Effector CD4-positive, alpha-beta T cell (primary cell): ENCODE results near the gene GNAI2.
"Not testable (repeated sequence)": the region's sequence is repeated elsewhere in the genome, so short reads cannot be mapped to it uniquely, and the experiment has no call there.

ENCODE experiments used
- DNase-seq: peaks from one replicate; pipeline ENCODE4 v3.0.0-alpha.2; 2020

The GNAI2 gene

DNA sequence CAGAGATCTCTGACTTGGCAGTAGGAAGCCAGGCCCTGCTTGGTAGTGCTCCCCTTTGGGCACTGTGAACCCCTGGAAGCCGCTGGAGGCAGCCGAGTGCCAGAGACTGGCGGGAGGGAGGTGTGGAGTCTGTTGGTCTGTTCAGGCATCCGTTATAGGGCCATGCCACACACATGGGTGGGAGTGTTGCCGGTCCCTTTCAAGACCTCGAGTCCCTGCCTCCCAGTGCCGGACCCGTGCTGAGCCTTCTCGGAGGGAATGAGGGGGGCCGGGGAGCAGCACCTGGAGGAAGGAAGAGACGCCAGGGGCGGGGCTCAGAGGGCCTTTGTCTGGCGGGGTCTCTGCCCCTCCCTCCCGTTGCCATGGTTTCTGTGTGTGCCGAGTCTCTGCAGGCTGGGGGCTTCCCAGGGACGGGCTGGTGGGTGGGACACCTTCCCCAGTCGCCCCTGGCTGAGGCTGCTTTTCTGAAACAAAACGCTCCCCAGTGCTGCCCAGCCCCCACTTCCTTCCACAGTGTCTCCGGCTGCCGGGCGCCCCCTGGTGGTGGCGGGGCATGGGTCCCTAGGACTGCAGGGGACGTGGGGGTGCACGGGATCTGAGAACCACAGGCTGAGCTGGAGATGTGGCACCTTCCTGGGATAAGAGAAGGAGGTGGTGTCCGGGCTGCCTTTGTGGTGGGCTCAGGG lies 10.0 kb downstream of the GNAI2 start:
- DNase-seq = peak; percentile 98

DNA sequence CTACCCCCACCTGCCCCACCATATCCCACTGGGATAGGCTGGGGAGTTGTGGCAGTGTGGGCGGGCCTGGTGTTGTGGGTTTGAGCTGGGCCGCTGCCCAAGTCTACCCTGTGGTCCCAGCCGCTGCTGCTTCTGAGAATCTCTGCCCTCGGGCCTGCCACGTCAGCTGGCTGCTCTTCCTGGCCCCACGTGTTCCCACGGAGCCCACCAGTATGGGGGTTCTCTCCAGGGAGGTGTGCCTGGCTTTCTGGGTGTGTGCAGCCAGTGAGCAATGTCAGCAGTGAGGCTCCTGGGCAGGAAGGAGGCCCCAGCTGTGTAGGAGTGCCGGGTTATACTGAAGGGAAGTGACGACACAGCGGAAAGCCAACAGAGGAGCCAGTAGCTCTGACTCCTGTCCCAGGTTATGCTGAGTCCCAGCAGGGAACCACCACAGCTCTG lies 10.5 kb downstream of the GNAI2 start:
- DNase-seq = peak; percentile 75

DNA sequence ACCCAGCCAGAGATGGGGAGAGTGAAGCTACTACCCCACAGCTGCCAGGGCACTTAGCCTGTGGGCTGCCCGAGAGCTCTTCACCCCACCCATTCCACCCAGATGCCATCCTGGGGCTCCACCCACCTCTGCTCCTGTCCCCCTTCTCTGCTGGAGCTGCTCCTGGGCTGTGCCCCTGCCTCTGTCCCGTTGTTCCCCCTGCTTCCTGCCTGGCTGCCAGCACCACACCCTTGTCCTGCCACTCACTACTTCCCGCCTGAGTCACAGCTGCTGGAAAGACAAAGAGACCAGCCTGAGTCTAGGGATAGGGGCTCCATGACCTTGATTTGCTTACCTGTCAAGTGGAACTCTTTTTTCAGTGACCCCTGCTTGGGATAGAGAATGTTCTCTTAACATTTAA lies 12.4 kb downstream of the GNAI2 start:
- no peak for DNase-seq

DNA sequence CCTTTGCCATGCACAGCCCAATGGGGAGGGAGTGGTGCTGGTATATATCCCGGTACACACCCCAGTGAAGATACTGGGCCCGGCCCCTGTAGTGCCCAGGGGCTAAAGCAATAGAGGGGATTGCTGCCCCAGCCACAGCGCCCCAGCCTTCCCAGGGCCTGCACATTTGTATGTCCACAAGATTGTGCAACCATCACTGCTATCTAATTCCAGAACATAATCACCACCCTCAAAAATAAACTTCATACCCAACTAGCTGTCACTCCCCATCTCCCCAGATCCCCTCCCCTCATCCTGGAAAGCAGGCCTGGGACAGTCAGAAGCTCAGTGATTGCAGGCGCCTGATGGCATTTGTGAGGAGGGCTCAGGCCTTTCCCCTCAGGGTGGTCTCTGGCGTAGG lies 13.5 kb downstream of the GNAI2 start:
- no peak for DNase-seq

DNA sequence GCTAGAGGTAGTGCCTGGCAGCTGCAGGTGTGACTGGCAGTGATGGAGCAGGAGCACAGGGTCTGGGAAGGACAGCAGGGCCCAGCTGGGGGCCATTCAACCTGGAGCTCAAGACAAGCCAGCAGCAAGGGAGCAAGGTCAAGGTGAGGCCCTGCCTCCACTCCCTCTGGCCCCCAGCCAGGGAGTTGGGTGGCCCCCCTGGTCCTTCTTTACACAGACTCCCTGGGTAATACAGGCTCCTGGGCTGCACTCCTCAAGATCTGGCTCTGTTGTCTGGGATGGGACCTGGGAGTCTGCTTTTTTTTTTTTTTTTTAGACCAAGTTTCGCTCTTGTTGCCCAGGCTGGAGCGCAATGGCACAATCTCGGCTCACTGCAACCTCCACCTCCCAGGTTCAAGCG lies 14.5 kb downstream of the GNAI2 start:
- DNase-seq = no peak

DNA sequence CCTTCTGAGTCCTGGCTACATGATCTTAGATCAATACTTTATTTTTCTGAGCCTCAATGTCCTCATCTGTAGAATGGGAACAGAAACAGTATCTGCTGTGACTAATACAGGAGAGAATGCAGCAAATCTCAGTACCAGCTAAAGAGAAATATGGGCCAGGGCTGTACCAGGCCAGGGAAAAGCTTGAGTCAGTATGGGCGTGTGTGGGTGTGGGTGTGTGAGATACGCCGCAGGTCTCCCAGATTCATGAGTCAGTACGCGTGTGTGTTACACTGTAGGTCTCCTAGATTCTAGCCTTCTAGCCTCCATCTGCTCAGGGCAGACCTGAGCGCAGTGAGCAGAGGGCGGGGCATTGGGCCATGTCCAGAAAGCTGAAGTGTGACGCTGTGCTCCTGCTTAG lies 15.2 kb downstream of the GNAI2 start:
- DNase-seq = no peak

DNA sequence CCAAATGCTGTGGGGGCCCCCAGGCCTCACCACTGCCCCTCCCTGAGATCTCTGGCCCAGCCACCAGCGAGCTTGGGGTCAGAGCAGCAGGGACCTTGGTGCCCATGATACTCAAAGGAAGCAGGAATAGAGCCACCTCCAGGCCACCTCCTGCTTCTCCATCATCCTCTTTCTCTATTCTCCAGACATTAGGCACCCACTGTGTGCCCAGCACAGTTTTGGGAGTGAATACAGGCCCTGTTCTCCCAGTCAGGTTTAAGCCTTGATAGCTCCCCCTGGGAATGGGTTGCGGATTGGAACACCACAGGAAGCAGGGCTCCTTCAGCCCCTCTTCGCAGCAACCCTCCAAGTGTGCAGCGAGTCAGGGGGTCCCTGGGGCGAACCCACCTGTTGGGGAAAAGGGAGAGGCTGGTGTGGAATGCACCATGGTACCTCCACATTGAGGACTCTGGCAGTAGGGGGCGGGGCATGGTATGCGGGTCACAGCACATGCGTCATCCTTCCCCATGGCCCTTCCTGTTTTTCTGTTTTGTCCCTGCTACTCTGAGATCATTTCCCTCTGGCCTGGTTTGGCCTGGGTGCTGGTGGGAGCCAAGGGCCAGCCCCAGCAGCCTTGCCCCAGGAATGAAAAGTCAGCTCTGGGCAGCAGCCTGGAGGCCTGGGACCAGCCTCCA lies 18.7 kb downstream of the GNAI2 start:
- DNase-seq = no peak

DNA sequence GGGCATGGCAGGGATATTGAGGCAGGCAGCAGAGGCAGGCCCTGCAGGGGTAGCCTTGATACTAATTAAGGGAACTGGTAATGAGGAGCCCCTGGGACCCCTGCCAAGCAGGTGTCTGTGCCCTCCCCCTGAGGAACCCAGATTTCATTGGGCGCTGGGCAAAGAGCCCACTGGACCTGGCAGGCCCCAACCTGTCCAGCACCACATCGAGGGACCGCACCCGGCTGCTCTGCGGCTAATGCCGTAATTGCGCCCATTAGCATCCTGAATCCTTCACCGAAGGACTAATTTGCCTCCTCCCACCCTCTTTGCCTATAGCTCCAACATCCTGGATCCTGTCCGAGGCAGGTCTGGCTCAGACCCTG lies 19.2 kb downstream of the GNAI2 start:
- no peak for DNase-seq

DNA sequence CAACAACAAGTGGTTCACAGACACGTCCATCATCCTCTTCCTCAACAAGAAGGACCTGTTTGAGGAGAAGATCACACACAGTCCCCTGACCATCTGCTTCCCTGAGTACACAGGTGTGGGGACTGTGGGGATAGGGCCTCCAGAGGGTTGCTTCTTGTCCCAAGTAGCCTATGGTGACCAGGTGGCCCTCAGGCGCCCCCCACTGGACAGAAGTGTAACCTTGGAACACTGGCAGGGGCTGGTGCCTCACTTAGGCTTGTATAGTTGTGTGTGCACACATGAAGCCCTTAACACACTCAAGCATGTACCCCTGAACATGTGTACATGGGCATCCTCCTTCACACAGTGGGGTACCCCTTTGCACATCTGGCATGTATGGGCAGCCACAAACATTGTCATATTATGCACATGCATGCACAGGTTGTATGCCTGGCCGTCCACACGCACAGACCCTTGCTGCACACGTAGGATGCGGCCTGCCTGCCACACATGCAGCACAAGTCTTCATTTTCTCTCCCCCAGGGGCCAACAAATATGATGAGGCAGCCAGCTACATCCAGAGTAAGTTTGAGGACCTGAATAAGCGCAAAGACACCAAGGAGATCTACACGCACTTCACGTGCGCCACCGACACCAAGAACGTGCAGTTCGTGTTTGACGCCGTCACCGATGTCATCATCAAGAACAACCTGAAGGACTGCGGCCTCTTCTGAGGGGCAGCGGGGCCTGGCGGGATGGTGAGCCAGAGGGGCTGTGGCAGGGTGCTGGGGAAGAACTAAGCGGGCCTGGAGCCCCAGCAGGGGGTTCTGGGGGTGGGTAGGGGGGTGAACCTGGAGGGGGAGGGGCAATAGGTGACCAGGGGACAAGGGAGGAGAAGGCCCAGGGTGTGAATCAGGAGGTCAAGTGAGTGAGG lies 21.2 kb downstream of the GNAI2 start:
- DNase-seq = no peak

DNA sequence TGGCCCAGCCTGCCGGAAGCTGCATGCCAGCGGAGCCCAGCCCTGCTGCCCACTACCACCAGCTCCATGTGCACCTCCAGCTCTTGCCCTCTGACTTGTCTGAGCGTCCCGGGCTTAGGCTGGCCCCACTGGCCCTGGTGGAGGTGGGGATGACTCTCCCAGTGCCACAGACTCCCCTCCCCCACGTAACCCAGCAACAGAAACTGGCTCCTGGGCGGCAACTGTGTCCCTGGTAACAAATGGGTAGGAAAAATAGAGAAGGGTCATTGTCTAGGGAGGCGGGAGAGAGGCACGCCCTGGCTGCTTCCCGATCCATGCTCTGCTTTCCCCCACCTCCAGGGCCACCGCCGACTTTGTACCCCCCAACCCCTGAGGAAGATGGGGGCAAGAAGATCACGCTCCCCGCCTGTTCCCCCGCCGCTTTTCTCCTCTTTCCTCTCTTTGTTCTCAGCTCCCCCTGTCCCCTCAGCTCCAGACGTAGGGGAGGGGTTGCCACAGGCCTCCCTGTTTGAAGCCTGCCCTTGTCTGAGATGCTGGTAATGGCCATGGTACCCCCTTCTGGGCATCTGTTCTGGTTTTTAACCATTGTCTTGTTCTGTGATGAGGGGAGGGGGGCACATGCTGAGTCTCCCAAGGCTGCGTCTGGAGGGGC lies 22.2 kb downstream of the GNAI2 start:
- no peak for DNase-seq

DNA sequence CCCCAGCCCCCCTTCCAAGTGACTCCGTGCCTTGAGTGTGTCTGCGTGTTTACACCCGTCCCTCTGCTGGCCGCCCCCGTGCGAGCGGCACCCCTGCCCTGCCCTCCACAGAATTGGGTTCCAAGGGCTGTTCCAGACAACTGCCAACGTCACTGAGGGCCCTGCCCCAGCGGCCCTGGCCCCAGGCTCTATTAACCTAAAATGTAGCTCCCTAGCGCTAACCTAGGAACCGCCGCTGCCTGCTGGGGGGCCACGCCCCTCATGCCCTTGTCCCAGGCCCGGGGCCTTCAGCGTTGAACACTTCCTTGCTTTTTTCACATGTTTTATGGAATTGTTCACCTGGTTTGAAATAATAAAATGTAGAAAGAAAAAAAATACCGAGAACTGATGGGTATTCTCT lies 23.0 kb downstream of the GNAI2 start:
- no peak for DNase-seq

DNA sequence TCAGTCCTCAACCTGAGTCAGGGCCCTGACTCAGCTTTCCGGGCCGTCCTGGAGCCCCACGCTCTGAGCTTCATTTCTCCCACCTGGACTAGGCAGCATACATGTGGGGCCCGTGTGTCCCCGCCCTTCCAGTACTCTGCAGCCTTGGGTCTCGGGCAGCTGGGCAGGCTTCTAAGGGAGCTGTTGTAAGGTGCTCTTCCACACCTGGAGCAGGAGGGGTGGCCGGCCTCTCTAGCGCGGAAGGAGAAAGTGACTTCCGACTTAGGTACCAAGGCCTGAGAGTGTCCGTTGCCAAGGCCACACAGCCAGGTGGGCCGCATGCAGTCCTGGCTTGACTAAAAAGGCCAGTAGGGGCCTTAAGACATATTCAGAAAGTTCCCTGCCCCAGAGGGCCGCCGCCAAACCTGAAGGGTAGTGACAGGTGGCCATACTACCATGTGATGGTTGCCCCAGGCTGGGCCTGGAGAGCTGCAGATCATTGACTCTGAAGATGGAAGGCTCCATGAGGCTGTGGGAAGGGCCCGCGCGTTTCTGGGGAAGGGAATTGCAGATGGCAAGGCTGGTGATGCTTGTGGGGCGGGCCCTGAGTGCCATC lies 23.5 kb downstream of the GNAI2 start:
- DNase-seq = no peak

DNA sequence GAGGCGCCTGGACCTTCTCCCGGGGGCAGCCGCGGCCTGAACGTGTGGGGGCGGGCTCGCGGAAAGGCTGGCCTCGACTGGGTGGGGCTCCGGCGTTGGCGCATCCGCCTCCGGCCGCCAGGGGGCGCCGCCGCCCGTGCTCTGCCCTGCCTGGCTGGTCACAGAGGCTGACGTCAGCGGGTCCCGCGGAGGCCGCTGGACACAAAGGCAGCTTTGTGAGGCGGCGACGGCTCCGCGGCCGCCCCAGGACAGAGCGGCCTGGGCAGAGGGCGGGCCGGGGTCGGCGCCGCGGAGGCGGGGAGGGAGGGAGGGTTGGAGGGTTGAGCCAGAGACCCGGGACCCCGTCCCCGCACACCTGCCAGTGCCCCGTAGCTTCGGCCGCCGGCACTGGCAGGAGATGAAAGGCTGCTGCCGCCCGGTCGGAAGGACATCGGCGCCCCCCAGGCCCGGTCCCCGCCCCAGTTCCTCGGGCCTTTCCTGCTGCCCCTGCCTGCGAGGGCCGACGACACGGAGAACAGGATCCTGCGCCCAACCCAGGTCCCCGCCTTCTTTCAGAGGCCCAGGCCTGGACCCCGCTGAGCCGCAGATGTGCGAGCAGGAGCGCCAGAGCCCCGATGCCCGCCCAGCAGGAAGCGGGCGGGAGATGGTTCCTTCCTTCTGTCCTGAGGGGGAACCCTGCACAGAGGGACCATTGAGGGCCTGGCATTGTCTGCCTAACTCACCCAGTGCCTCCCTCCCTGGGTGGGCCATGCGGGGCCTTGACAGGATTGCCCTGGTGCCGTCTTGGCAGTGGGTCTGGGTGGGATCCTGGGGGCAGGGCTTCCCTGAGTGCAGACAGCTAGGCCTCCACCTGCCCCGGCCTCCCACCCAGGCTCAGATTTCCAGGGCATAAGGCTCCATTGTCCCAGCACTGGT lies 24.3 kb downstream of the GNAI2 start:
- DNase-seq = peak; percentile 79

DNA sequence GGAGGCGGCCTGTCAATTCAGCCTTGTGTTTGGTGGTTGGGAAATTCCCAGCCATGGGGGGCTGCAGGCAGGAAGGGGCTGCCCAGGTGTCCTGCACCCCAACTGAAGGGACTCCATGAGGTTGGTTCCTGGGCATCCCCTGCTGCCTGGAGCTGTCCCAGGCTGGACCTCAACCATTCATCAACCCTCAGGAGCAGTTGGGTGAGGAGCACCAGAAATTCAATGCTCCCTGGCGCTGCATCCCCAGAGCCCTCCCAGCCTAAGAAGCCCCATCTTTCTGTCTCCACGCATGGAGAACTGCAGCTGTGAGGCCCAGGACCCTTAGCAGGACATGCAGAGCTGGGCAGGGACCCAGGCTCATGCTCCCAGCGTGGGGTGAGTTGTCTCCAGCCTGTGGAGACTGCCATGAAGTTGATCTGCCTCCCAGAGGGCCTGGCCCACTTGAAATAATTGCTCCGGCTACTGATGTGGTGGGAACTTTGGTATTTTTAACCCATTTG lies 25.0 kb downstream of the GNAI2 start:
- no peak for DNase-seq

DNA sequence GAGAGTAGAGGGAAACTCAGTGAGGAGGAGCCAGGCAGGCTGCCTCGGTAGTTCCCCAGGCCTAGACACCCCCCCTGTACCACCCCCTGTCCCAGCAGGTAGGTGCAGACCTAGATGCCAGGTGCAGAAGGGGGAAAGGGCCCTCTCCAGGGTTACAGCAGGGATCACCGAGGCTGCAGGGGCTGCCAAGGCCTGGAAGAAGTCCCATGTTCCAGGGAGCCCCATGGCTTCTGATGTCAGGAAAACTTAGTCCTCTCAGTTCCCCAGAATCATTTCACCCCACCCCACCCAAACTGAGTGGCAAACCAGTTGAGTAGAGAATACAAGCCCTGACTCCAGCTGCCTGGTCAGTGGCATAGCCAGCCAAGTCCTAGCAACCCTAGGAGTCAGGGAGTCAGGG lies 25.5 kb downstream of the GNAI2 start:
- DNase-seq = no peak

DNA sequence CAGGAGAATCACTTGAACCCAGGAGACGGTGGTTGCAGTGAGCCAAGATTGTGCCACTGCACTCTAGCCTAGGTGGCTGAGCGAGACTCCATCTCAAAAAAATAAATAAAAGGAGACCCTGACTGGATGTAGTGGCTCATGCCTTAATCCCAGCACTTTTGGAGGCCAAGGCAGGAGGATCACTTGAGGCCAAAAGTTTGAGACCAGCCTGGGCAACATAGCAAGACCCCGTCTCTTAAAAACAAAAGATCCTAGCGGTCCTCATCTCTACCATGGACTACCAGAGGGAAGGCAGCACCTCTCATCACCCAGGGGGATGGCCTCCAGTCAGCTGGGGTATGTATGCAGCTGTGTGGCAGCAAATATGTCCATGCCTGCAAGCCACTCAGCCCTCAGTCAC lies 26.2 kb downstream of the GNAI2 start:
- not testable (repeated sequence) for DNase-seq

DNA sequence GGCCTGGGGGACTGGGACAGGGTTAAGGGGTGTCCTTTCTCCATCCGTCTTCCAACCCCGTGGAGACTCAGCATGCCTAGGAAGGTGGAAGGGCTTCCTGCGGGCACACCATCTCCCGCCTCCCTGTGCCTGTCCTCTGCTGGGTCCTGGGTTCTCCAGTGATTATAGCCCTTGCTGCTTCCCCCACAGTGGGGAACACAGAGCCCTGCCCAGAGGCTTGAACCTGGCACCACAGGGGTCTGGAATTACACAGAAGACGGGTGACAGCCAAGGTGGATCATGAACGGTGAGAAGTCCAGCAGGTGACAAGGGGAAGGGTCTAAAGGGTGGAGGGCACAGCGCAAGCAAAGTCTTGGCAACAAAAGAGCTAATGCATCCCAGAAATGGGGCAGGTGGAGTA lies 26.8 kb downstream of the GNAI2 start:
- no peak for DNase-seq

DNA sequence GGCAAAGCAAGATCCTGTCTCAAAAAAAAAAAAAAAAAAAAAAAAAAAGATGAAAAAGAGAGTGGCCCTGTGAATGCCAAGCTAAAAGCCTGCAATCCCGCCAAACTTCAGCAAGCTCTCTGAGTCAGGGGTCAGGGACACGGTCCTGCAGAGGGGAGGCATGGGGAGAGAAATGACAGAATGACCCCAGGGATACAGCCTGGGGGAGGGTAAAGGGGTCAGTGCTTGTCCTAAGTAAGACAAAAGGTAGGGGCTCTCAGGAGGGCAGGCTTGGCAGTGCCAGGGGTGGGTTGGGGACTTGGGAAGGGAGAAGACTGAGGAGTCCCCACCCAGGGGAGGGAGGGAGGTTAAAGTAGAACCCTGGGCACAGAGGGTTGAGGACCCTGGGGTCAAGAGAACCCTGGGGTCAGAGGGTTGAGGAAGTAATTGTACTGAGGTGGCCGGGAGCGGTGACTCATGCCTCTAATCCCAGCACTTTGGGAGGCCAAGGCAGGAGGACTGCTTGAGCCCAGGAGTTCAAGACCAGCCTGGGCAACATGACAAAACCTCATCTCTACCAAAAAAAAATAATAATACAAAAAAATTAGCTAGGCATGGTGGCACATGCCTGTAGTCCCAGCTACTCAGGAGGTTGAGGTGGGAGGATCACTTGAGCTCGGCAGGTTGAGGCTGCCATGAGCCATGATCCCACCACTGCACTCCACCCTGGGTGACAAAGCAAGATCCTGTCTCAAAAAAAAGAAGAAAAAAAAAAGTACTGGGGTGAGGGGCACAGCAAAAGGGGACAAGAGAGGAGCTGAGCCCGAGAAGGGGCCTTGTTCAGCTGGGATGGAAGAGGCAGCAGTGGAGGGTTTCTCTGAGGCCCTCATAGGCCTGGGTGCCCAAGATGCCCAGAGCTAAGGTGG lies 27.7 kb downstream of the GNAI2 start:
- DNase-seq = no peak

DNA sequence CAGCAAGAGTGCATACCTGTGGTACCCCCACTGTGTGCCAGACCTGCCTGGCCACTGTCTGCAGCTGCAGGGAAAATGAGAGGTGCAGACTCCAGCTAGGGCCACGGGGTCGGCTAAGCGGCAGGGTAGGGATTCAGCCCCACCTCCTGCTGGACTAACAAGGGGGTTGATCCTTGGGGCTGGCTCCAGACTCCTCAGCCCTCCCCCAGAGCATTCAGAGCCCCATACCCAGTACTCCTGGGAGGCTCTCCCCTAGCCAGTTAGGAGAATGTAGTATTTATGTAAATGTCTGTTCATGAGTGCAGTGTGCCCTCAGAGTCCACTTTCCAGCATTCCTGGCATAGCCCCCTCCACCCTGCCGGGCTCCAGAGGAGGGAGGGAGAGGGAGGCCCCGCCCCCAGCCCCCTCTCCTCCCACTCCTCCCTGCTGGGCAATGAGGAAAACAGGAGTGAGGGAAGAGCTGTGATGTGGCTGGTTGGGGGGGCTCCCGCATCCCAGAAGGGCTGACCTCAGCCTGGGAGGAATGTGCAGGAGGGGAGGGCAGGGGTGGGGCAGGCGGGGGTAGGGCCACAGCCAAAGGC lies 28.5 kb downstream of the GNAI2 start:
- no peak for DNase-seq

DNA sequence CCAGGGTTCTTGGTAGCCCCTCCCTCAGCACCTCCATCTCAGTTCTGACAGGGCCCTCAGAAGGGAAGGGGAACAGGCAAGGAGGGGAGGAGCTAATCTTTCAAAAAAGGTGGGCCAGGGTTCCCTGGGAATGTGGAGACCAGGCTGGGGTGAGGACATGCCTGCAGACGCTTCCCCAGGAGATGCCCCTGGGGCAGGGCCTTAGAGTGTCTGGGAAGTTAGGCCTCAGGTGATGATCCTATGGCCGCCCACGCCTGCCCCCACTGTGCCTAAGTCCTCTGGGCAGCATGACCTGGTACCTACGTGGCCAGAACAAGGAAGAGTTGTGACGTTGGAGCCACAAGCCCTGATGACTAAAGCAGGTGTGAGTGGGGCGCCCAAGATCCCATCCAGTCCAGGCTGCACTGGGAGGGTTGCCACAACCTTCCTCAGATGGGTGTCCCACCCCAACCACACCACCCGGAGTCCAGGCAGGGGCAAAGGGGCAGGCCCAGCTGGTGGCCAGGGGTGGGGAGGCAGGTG lies 29.0 kb downstream of the GNAI2 start:
- DNase-seq = no peak
